Neutrophil (primary cell): ENCODE measurements around the gene NISCH.

Source experiments
- H3K27ac ChIP-seq: fragments of 200-600 bp; sonication (generic); 2 replicates; pipeline ENCODE4 v1.5.1; 2016; ENCODE audit warnings: mild to moderate bottlenecking, moderate library complexity
- H3K27me3 ChIP-seq: fragments of 200-600 bp; sonication (generic); 2 replicates; pipeline ENCODE4 v1.6.0; 2016; ENCODE audit warnings: mild to moderate bottlenecking
- H3K36me3 ChIP-seq: fragments of 200-600 bp; sonication (generic); 2 replicates; pipeline ENCODE4 v1.5.1; 2017
- H3K4me1 ChIP-seq, 2 experiments: fragments of 200-600 bp in 1 of 2; sonication (generic) in 1 of 2; 1 replicate in 1 of 2; 2 replicates in 1 of 2; pipeline versions ENCODE4 v1.5.1 to v1.6.1; 2013 to 2016; ENCODE audit warnings: low read depth in 1 of 2, low read length in 1 of 2, mild to moderate bottlenecking in 1 of 2, moderate library complexity in 1 of 2; ENCODE audit not compliant: control insufficient read depth in 1 of 2, insufficient read depth in 1 of 2
- H3K4me3 ChIP-seq, 2 experiments: fragments of 200-600 bp in 1 of 2; sonication (generic) in 1 of 2; 1 replicate in 1 of 2; 2 replicates in 1 of 2; pipeline ENCODE4 v1.5.1; 2013 to 2016; ENCODE audit warnings: low read depth in 1 of 2, low read length in 1 of 2, mild to moderate bottlenecking in 1 of 2, moderate library complexity in 1 of 2
- H3K9me3 ChIP-seq: fragments of 200-600 bp; sonication (generic); 2 replicates; pipeline ENCODE4 v1.5.1; 2016
- TF ChIP-seq, protein P1 (sequence below): fragments of 200-600 bp; sonication (generic); IDR thresholded peaks from 2 replicates; pipeline ENCODE4 v1.5.1; 2016; ENCODE audit warnings: antibody characterized with exemption

The NISCH gene

DNA sequence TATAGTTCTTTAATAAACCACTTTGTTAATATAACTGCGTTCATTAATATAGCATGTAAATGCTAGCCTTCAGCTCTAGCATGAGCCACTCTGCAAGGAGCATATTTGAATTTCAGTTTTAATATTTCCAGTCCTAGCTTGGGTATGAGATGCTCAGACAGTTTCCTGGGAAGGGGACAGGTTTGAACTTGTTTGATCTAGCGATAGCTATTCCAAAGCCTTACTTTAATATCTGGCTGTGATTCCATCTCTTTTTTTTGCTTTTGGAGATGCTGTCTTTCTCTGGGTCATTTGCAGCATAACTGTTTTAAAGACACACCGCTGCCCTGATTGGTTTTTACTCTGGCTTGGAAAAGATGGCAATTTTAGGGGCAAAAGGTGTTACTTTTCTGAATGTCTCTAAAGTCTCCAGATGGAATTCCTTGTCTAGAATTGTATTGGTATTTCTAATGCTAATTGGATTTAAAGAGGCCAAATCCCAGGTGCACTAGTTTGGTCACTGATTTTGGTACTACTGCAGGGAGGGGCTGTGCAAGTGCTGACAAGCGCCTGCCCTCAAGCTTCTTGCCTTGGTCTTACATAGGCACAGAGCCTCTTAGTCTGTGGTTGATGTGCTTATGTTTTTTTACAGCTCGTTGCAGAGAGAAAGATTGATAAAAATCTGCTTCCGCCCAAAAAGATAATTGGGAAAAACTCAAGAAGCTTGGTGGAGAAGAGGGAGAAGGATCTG is 2.8 kb downstream of the NISCH start:
- Histone ChIP-seq H3K36me3 (peaks cover 28% of the 10 kb centered on the region), H3K27me3 (no peaks in the 10 kb centered on the region), H3K4me3 (no peak overlapping the region), H3K27ac (peak overlapping the region; percentile 82), H3K4me1 (peaks cover 29 to 36% of the 10 kb centered on the region in 2 experiments), H3K9me3 (no peaks in the 10 kb centered on the region)
- TF ChIP-seq, protein P1, sequence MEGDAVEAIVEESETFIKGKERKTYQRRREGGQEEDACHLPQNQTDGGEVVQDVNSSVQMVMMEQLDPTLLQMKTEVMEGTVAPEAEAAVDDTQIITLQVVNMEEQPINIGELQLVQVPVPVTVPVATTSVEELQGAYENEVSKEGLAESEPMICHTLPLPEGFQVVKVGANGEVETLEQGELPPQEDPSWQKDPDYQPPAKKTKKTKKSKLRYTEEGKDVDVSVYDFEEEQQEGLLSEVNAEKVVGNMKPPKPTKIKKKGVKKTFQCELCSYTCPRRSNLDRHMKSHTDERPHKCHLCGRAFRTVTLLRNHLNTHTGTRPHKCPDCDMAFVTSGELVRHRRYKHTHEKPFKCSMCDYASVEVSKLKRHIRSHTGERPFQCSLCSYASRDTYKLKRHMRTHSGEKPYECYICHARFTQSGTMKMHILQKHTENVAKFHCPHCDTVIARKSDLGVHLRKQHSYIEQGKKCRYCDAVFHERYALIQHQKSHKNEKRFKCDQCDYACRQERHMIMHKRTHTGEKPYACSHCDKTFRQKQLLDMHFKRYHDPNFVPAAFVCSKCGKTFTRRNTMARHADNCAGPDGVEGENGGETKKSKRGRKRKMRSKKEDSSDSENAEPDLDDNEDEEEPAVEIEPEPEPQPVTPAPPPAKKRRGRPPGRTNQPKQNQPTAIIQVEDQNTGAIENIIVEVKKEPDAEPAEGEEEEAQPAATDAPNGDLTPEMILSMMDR, result no peak

- Histone ChIP-seq H3K4me3 (no peak overlapping the region), H3K36me3 (peaks cover 28% of the 10 kb centered on the region), H3K27me3 (no peaks in the 10 kb centered on the region), H3K27ac (no peak overlapping the region), H3K9me3 (no peaks in the 10 kb centered on the region), H3K4me1 (peaks cover 34 to 39% of the 10 kb centered on the region in 2 experiments)
- TF ChIP-seq, protein P1, result no peak
Measured at GRCh38 chr3:52458770-52459545, 3.6 kb downstream of the NISCH start.

- Histone ChIP-seq H3K9me3 (no peaks in the 10 kb centered on the region), H3K36me3 (peaks cover 37% of the 10 kb centered on the region), H3K27me3 (no peaks in the 10 kb centered on the region), H3K4me1 (peaks cover 15 to 17% of the 10 kb centered on the region in 2 experiments), H3K27ac (no peak overlapping the region), H3K4me3 (no peak overlapping the region)
- TF ChIP-seq, protein P1, result no peak
Measured at GRCh38 chr3:52461874-52462273, 6.5 kb downstream of the NISCH start.

GRCh38 chr3:52463416-52463815 is 8.0 kb downstream of the NISCH start:
- peak overlapping the region; percentile 41 for H3K27ac ChIP-seq
- no peaks in the 10 kb centered on the region for H3K27me3 ChIP-seq
- H3K36me3 ChIP-seq, result peaks cover 36% of the 10 kb centered on the region
- TF ChIP-seq, protein P1, result no peak
- H3K4me1 ChIP-seq, result peaks cover 3 to 6% of the 10 kb centered on the region in 2 experiments
- no peak overlapping the region for H3K4me3 ChIP-seq
- H3K9me3 ChIP-seq, result no peaks in the 10 kb centered on the region

DNA sequence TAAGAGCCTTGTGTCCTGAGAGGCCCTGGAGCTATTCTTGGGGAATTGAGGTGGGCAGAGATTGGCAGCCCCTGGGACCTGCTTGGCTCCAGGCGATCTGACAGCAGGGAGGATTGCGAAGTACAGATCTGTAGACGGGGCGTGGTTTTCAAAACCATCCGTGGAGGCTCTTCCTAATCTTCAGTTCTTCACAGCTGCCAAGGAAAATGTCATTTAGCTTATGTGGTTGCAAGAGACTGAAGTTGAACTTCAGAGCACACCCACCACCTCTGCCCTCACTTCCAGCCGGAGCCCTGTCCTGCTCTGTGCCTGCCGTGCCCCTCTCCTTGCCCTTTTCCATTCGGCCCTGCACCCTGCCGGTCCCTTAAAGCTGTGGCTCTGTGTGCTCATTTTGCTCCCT is 12.9 kb downstream of the NISCH start:
- Histone ChIP-seq H3K4me3 (no peak overlapping the region), H3K36me3 (peaks cover 39% of the 10 kb centered on the region)
- TF ChIP-seq, protein P1, result no peak

More for the DNA sequence above, 12.9 kb downstream of the NISCH start:
- H3K27me3 ChIP-seq, result no peaks in the 10 kb centered on the region
- H3K27ac ChIP-seq, result no peak overlapping the region
- no peaks in the 10 kb centered on the region for H3K9me3 ChIP-seq
- peaks cover 2 to 4% of the 10 kb centered on the region in 2 experiments for H3K4me1 ChIP-seq
